ENCODE data around the gene BACE1-AS.
"Not testable (repeated sequence)": the region's sequence is repeated elsewhere in the genome, so short reads cannot be mapped to it uniquely, and the experiment has no call there.

Gene BACE1-AS

DNA sequence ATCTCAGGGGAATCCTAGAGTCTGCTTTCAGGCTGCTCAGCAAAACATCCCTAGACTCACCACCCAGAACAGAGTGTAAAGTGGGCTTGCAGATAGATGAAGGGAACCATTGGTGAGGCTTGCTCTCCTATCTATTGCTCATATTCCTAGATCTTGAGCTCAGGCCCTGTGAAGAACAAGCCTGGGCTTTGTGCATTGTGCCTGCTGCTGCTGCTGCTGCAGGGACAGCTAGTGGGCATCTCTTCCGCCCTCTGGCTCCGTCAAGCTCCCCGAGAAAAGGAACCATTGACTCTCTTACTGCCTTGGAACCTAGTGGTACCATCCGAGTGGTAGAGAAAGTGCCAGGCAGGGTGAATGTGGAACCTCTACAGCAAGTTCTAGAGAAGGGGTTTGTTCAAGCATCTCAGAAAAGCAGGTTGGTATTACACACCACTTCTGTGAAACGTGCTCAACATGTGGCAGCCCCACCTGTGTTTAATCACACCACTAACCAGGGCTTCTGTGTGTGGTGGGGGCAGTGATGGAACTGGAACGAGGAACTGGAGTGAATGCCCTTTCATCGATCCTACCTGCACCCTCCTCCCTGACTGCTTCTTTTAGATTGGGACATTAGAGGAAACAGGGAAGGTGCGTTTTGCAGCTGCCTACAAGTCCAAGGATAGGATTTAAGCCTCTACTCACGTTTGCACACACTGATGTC lies 4.4 kb downstream of the BACE1-AS start:
- DNase-seq: no peak

DNA sequence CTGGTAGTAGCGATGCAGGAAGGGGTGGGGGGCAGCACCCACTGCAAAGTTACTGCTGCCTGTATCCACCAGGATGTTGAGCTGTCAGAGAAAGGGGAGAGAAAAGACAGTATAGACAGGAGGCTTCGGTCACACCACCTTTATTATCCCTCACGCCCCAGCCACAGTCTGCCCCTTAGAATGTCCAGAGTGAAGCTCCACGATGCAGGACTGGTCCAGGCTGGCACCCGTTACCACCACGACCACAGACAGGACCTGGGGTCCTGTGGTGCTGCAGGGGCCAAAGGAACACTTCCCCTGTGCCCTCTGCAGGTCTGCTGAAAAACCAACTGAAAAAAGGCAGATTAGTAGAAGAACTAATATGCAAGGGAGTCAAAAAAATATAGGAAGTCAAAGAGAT lies 5.7 kb downstream of the BACE1-AS start:
- no peak for DNase-seq

DNA sequence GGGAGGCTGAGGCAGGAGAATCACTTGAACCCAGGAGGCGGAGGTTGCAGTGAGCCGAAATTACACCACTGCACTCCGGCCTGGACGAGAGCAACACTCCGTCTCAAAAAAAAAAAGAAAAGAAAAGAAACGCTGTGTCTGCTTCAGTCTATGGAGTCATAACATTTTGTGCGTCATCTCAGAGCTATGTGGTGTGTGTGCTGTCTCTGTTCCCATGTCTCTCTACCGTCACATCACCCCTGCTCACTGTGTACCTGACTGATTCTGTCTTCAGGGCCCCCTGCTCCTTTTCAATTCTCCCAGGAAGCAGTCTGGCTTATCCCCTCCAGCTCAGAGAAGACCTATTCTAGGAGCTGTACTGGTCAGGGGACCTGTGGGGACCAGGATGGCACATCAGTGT lies 7.0 kb downstream of the BACE1-AS start:
- no peak for DNase-seq

DNA sequence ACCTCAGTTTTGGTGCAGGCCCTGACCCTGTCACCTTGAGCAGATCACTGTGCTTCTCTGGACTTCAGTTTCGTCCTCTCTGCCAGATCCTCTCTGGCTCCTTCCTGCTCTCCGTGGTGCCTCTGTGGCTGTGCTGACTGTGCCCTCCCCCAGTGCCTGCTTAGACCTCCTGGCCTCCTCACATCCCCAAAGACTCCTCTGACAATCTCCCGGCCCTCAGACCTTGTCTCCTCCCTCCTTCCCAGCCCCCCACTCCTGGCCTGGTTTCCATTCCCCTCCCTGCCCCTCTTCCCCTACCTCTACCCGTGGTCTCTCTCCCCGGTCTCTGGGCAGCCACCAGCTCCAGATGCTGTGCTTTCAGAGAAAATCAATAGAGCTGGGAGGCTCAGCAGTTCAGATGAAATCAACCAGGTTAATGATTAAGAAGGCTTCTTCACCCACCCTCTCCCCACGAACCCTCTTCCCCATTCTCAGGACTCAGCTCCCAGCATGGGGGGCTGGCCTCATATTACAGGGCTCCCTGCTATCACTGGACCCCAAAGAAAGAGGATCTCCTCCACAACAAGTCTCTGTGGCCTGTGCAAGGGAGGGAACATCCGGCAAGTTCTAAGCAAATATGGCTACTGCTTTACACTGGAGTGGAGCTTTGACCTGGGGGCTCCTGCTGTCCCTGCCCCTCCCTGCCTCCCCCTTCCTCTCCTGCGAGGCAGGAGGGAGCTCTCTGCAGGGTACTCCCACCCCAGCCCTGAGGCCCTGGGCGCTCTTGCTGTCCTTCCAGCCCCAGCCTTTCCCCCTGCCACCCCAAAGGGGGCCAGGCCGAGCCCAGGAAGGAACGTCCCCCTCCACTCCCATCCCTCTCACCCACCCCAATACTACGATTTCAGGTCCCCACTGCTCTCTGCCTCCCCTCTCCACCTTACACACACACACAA lies 8.5 kb downstream of the BACE1-AS start:
- no peak for DNase-seq

DNA sequence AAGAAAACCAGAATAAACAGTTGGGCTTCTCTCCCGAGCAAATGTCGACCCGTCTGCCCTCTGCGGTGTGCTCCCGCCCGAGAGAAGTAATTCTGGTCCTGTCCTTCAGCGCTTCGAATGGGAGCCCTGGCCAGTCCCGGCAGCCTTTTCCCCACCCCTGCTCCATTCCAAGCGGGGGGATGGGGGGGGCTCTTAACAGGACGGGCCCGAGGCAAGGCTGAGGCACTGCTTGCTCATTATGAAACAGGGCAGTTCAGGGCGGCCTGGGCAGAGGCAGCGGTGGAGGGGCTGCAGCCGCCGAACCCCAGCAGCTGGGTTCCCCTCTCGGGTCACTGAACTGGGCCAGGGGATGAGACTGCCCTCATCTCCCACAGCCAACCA lies 9.1 kb downstream of the BACE1-AS start:
- no peak for DNase-seq

DNA sequence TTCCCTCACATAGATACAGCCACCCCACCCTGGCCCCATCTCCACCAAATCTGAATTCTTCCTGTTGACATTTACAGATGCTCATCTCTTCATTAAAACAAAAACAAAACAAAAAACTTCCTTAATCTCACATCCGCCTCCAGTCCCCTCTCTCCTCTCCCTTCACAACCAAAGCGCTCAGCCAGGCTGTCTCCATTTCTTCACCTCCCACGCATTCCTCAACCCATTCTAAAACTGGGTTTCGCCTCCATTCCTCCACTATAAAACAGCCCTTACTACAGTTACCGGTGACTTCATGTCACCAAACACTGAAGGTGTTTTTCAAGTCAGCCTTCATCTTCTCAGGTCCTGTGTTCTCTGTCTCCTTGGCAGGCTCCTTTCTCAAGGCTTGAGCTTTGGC lies 9.6 kb downstream of the BACE1-AS start:
- no peak for DNase-seq

DNA sequence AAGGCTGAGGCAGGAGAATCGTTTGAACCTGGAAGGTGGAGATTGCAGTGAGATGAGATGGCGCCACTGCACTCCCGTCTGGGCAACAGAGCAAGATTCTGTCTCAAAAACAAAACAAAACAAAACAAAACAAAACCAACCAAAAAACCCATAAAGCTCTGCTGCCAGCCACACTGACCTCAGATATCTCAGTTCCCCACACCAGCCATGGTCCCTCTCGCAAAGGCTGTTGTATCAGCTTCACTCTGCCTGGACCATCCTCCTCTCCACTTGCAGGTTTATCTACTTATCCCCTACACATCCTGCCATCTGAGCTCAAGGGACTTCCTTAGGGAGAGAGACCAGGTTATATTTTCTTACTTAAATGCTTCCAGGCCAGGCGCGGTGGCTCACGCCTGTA lies 11.1 kb downstream of the BACE1-AS start:
- no peak for DNase-seq

DNA sequence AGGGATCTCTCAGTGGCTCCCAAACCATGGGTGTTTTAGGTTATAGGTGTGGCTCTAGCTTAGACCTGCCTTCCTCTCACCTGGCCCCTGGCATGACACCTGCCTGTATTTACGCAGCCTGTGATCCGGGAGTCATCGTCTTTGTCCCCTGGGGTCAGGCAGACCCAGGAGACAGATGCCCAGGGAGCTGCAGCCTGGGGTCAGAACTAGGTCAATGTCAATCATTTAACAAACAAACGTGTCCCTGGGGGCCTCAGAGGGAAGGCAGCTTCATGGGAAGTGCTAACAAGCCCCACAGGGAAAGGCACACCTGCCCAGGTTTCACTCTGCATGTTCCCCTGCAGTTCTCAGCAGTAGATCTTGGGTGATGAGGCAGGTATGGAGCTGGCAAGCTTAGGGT lies 12.0 kb downstream of the BACE1-AS start:
- no peak for DNase-seq

DNA sequence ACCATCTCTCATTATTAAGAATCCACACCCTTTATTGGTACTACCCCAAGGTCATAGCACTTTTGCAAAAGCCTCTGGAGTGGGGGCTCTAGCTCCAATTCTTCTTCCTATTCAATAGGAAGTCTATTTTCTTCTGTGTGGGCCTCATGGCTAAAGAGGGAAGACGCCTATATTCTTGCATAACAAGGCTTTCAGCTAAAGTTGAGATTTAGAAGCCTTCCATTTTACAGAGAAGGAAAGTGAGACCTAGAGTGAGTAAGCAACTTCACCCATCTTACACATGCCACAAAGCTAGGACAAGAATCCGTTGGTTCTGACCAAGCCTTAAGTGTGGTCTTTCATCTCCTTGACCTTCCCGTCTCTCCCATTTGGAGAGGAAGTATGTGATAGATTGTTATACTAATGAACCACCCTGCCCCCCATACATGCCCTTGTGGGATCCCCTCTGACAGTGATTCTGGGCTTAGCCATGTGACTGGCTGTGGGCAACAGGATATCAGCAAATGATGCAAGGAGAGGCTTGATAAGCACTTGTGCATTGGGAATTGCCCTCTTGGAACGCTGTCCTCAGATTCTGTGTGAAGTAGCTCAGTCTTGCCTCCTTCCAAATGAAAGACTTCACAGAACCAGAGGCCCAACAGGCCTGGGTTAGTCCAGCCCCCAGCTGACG lies 12.6 kb downstream of the BACE1-AS start:
- DNase-seq: no peak

DNA sequence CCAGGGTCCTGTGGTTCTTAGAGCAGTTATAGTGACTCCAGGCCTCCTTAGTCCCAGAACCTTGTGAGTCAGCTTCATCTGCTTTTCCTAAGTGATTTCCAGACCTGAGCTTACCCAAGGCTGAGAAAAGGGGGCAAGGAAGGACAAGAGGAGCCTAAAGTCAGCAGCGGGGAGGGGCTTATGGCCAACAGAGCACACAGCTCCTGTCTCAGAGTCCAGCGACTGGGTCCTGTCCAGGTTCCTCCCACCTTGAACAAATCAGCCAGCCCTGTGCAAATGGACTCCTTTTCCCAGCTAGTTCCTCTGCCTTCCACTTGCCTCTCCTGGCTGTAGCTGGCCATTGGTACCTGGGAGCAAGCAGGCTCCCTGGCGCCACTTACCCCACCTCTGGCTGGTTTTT lies 14.0 kb downstream of the BACE1-AS start:
- no peak for DNase-seq

DNA sequence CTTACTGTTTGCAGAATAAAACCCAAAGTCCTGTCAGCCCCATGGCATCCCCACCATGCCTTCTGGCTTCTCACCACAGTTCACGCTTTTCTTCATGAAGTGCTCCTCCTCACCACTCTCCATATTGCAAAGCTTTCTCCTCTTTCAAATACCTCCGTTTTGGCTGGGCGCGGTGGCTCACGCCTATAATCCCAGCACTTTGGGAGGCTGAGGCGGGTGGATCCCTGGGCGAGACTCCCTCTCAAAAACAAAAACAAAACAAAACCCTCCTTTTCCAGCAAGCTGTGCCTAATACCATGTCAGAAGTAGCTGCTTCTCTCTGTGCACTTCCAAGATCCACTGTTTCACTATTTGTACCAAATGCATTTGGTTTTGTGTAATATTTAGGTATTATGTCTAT lies 18.2 kb downstream of the BACE1-AS start:
- DNase-seq: no peak

DNA sequence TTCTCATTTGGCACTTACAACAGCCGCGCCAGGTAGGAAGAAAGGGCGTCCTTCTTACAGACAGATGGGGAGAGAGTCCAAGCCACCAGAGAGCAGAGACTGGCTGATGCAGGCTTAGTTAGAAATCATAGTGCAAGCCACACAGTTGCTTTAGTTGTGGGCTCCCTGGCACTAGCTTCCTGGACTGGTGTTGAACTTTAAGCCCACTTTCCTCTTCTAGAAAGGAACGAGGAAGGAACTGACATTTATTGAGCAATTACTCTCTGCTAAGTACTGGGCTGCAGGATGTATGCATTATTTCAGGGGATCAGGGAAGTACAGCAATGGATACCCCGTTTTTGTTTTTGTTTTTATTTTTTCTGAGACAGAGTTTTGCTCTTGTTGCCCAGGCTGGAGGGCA lies 21.9 kb downstream of the BACE1-AS start:
- DNase-seq: no peak

DNA sequence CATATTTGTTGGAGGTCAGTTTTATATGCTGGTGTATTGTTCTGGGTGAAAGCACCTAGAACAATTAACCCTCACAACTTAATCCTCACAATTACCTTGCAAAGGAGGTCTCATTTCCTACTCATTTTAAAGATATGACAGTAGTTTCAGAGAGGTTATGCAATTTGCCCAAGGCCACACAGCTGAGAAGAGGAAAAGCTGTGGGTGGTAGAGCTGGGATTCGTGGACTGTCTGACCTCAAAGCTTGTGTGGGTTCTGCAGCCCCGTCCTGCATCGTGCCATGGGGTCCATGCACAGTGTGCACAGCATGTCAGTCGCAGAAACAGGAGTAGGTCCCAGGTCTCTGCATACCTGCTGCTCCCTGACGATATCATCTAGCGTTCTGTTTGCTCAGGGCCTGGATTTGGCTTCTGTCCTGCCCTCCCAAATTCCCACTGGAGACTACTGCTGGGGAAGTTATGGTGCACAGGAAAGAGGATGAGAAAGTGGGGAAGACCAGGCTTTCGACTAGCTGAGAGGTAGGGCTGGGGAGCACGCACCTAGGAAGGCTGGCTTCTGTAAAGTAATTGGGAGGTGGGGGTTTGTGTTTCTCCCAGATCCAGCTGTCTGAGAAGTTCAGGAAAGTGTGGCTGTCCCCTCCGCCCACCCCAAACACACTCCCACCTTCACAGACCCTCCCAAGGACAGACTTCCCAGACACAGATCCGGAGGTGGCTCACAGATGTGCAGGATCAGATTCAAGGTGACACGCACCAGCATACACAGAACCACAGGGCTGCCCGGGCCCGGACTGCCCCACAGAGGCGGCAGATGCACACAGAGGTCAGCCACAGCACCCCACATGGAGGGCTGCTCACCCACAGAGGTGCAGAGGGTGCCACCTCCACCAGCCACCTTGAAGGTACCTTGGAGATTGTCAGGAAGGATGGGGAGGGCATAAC lies 23.0 kb downstream of the BACE1-AS start:
- DNase-seq: no peak

DNA sequence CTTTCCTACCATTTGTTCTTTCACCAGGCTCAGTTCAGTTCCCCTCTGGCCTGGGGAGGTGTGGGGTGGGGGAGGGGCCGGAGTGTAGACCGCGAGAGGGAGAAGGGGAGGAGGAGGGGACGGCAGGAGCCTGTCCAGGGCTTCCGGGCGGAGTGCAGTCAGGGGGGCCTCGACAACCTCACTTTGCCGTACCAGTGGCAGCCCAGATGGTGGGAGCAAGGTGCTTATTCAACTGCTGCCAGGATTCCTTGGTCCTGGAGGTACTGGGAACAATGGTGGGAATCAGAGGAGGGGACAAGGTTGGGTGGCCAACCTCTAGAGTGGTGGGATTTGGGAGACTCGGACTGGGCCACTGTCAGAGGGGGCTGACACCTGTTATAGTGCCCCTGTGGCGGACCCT lies 23.7 kb downstream of the BACE1-AS start:
- no peak for DNase-seq

DNA sequence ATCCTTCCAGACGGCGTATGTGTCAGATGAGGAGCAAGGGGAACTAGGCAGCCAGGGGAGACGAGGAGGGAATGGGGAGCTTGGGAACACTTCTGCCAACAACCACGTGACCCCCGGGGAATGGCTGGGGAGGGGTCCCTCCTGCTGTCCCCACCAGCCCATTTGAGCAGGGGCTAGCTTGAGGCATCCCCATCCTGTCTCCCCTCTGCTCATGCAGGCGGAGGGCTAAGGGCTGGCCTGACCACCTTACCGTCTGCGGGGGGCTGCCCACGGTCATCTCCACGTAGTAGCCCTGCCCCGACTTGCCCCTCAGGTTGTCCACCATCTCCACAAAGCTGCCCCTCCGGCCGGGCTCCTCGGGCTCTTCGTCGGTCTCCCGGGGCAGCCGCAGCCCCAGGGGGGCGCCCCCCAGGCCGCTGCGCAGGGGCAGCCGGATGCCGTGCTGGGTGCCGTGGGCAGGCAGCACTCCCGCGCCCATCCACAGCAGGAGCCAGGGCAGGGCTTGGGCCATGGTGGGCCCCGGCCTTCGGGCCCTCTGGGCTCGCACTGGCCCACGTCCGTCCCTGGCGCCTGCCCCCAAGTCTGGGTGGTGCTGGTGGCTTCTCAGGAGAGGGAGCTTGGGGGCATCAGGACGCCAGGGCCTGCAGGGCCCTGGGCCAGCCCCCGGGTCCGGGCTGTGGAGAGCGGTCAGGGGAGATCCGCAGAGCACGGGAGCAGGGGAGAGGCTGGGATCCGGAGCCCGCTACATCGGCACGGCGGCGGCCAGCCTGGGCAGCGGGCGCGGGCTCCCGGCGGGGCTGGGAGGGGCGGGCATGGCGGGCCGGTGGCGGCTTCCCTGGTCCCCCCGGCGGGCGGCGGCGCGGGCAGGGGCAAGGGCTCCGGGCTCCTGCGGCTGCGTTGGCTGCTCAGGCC lies 24.4 kb downstream of the BACE1-AS start:
- peak in 1 of 2 experiments; percentile 9 for DNase-seq

DNA sequence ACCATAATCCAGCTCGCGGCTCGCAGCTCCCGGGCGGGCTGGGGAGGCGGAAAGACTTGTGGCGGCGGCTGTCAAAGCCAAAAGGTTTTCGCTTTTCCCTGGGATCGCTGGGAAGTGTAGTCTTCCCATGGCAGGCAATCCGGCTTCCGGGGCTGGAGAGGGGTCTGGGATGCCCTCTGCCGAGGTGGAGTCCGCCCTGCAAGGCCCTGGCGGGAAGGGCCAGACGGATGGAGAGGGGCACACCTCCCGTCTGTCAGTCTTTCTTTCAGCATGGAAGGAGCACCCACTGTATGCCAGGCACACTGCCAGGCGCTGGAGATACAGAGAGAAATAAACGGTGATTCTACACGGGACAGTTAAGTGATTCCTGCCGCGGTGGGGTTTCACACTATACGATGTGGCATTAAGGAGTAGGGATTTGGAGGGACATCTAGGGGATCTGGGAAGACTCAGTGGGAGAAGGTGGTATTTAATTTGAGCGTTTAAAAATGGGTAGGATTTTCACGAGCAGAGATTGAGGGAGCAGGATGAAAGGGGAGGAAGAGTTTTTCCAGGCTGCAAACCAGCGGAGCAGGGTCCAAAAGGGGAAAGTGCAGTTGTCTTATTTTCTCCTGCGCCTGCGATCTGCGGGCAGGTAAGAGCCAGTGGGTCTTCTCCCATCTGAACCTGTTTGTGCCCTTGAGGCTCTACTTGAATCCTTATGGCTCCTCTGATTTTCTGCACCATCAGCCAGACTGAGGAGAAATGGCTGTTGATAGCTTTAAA lies 25.2 kb downstream of the BACE1-AS start, which contains the start of gene BACE1:
Gene BACE1 (minus strand): TSS at position 60 of the 765 bp plus-strand sequence. CDS start 461 bp downstream, outside the sequence.
- DNase-seq: no peak

DNA sequence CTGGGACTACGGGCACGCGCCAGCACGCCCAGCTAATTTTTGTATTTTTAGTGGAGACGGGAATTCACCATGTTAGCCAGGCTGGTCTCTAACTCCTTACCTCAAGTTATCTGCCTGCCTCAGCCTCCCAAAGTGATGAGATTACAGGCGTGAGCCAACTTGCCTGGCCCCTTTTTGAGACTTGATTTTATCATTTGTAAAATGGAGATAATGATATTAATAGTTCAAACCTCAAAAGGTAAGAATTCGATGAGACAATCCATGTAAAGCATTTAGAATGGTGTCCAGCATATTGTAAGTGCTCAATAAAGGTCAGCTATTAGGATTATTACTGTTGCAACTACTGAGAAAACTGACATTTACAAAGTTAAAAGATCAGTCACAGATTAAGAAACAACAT lies 27.6 kb downstream of the BACE1-AS start:
- no peak for DNase-seq

DNA sequence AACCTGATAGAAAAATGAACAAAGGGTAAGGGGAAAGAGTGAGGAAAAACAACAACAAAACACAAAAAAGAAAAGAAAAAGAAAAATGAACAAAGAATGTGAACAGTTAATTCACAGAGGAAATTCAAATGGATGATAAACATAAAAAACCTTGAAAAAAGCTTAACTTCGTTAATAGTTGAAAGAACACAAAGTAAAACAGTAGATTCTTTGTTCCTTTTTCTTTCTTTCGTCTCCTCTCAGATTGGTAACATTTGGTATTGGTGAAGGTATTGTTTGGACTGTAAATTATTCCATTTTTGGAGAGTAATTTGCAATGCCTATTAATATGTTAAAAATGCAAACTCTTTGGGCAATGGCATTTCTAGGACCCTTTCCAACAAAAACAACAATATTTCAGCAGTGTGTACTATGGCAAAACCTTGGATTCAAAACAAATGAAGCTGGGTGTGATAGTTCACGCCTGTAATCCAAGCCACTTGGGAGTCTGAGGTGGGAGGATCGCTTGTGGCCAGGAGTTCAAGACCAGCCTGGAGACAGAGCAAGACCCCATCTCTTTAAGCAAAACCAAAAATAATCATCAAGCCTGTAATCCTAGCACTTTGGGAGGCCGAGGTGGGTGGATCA lies 28.2 kb downstream of the BACE1-AS start:
- no peak for DNase-seq

DNA sequence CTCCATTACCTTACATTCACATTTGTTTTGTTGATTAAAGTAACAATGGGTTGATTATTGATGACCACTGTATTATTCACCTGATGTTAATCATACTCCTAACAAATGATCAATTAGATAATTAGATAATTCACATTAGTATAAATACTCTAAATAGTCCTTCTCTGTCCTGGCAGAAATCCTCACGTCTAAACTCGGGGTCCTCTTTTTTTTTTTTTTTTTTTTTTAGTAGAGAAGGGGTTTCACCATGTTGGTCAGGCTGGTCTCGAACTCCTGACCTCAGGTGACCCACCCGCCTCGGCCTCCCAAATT lies 36.1 kb downstream of the BACE1-AS start:
- DNase-seq: not testable (repeated sequence)

Data from stimulated activated CD4-positive, alpha-beta T cell treated with anti-CD3 and anti-CD28 coated beads, Interleukin-4, amount 100 ng/mL, for 4 hours (primary cell).